OCI-LY1 (cell line): ENCODE data around the gene BACH2.

Experiments used
- EZH2 ChIP-seq: fragments of 200-600 bp; sonication (generic), shearing (Covaris generic); IDR thresholded peaks from 2 replicates; pipeline ENCODE4 v1.8.0; 2017; ENCODE audit warnings: borderline replicate concordance, mixed run types, mild to moderate bottlenecking, antibody characterized with exemption, low read length, moderate library complexity, mixed read lengths
- TF ChIP-seq, protein P1 (sequence below): fragments of 200-600 bp; sonication (generic), shearing (Covaris generic); IDR thresholded peaks from 2 replicates; pipeline ENCODE4 v1.5.1; 2017; ENCODE audit warnings: mild to moderate bottlenecking, antibody characterized with exemption, low read length, moderate library complexity, mixed read lengths

GRCh38 chr6:89955364-89955763 lies 341.3 kb downstream of the BACH2 start:
- TF ChIP-seq, protein P1, sequence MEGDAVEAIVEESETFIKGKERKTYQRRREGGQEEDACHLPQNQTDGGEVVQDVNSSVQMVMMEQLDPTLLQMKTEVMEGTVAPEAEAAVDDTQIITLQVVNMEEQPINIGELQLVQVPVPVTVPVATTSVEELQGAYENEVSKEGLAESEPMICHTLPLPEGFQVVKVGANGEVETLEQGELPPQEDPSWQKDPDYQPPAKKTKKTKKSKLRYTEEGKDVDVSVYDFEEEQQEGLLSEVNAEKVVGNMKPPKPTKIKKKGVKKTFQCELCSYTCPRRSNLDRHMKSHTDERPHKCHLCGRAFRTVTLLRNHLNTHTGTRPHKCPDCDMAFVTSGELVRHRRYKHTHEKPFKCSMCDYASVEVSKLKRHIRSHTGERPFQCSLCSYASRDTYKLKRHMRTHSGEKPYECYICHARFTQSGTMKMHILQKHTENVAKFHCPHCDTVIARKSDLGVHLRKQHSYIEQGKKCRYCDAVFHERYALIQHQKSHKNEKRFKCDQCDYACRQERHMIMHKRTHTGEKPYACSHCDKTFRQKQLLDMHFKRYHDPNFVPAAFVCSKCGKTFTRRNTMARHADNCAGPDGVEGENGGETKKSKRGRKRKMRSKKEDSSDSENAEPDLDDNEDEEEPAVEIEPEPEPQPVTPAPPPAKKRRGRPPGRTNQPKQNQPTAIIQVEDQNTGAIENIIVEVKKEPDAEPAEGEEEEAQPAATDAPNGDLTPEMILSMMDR = no peak
- no peak for TF ChIP-seq EZH2
